NCI-H2029 treated with DMSO at 0.1 percent for 48 hours (cell line): ENCODE measurements around the gene ABCG8.

ENCODE experiments used
- DNase-seq: peaks from one replicate; lab custom pipeline; 2025; lab: John Stamatoyannopoulos, UW

Gene ABCG8

DNA sequence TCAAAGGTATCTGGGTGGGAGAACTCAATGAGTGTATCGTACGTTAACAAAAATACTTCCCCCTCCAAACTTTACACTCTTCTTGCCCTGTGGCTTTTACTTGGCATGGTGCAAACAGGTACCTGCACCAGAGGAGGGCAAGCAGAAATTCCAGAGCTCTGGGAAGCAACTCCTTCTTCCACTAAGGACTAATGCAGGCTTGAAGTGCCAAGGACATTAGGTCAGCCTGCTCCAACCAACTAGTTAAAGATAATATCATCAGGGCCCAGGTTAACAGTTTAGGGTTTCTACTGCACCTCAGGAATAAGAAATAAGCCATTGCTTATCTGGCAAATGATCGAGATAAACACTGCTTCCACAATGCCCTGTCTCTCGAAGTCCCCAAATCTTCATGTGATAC lies 86.7 kb downstream of the ABCG8 start:
- DNase-seq: no peak

GRCh38 chr2:43927442-43927841 lies 88.7 kb downstream of the ABCG8 start:
- no peak for DNase-seq

DNA sequence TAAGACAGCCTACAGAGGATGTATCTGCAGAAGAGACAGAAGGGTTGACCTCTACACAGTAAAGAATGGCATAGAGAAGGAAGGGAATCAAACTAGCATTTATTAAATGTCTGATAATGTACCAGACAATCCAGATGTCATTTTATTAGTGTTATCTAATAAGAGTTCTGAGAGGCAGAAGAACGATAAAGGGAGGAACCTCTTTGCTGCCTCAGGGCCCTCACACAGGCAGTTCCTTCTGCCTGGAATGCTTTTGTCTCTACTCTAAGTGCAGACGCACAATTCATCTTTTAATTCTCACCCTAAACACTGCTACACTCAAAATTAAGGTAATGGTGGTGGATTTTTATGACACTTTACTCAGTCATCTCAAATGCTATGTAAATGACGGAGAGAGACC lies 92.5 kb downstream of the ABCG8 start:
- no peak for DNase-seq
